SH-SY5Y (cell line): ENCODE results near the gene ARPC5L.

ENCODE experiments used
- GATA2 ChIP-seq: IDR thresholded peaks from 2 replicates; pipeline ENCODE4 v1.6.1; 2011; ENCODE audit warnings: mild to moderate bottlenecking, low read depth, low read length
- GATA3 ChIP-seq: IDR thresholded peaks from 2 replicates; pipeline ENCODE4 v1.6.1; 2011; ENCODE audit warnings: low read depth, mild to moderate bottlenecking, low read length, moderate library complexity

- TF ChIP-seq GATA2 (no peak), GATA3 (no peak)
Observed at GRCh38 chr9:124828489-124829333, 33.2 kb upstream of the ARPC5L start.
